Loucy (cell line): ENCODE results near the gene DOC2B.

Source experiments
- H2AFZ ChIP-seq: fragments of 200-600 bp; sonication (generic); 2 replicates; pipeline ENCODE4 v1.6.0; 2016; ENCODE audit warnings: antibody characterized with exemption, mild to moderate bottlenecking, low read length, moderate library complexity
- H3F3A ChIP-seq: fragments of 200-600 bp; 2 replicates; pipeline ENCODE4 v1.6.0; 2016; ENCODE audit warnings: antibody characterized with exemption, low read depth, mild to moderate bottlenecking
- H3K27me3 ChIP-seq: fragments of 200-600 bp; sonication (generic); 2 replicates; pipeline ENCODE4 v1.6.1; 2014; ENCODE audit warnings: low read length, mild to moderate bottlenecking; ENCODE audit not compliant: insufficient read depth, poor library complexity, severe bottlenecking
- H3K36me3 ChIP-seq: fragments of 200-600 bp; sonication (generic); 2 replicates; pipeline ENCODE4 v1.6.1; 2016; ENCODE audit warnings: low read length; ENCODE audit not compliant: insufficient read depth
- H3K4me1 ChIP-seq: fragments of 200-600 bp; sonication (generic); 2 replicates; pipeline ENCODE4 v1.5.1; 2014; ENCODE audit warnings: low read length, mild to moderate bottlenecking; ENCODE audit not compliant: insufficient read depth, poor library complexity, severe bottlenecking
- H3K4me2 ChIP-seq: fragments of 200-600 bp; sonication (generic); 2 replicates; pipeline ENCODE4 v1.6.0; 2014; ENCODE audit warnings: antibody characterized with exemption, low read length, low read depth, mild to moderate bottlenecking; ENCODE audit not compliant: poor library complexity, severe bottlenecking
- H3K4me3 ChIP-seq: fragments of 200-600 bp; sonication (generic); 2 replicates; pipeline ENCODE4 v1.5.1; 2014; ENCODE audit warnings: low read length, mild to moderate bottlenecking, mixed read lengths; ENCODE audit not compliant: poor library complexity, severe bottlenecking
- H3K79me2 ChIP-seq: fragments of 200-600 bp; sonication (generic); 2 replicates; pipeline ENCODE4 v1.6.1; 2014; ENCODE audit warnings: low read length; ENCODE audit not compliant: insufficient read depth
- H3K9ac ChIP-seq: fragments of 200-600 bp; sonication (generic); 2 replicates; pipeline ENCODE4 v1.6.0; 2014; ENCODE audit warnings: mild to moderate bottlenecking, low read depth, low read length, moderate library complexity; ENCODE audit not compliant: poor library complexity, severe bottlenecking
- H3K9me2 ChIP-seq: fragments of 200-600 bp; sonication (generic); replicated peaks from 2 replicates; pipeline ENCODE4 v1.6.1; 2016; ENCODE audit warnings: low read depth, low read length, mixed read lengths
- H3K9me3 ChIP-seq: fragments of 200-600 bp; sonication (generic); 2 replicates; pipeline ENCODE4 v1.6.1; 2014; ENCODE audit warnings: mild to moderate bottlenecking, antibody characterized with exemption, low read length, low read depth; ENCODE audit not compliant: insufficient read depth
- H4K20me1 ChIP-seq: fragments of 200-600 bp; sonication (generic); 2 replicates; pipeline ENCODE4 v1.6.0; 2014; ENCODE audit warnings: antibody characterized with exemption, low read length, mild to moderate bottlenecking; ENCODE audit not compliant: insufficient read depth, poor library complexity, severe bottlenecking
- EZH2phosphoT487 ChIP-seq: fragments of 200-600 bp; IDR thresholded peaks from 2 replicates; pipeline ENCODE4 v1.6.1; 2018; ENCODE audit warnings: antibody characterized with exemption, mild to moderate bottlenecking, moderate library complexity, borderline replicate concordance
- TF ChIP-seq, protein P1 (sequence below): fragments of 200-600 bp; sonication (generic); conservative IDR thresholded peaks from 2 replicates; pipeline ENCODE4 v1.5.1; 2014; ENCODE audit warnings: mild to moderate bottlenecking, antibody characterized with exemption, low read length

DOC2B gene

DNA sequence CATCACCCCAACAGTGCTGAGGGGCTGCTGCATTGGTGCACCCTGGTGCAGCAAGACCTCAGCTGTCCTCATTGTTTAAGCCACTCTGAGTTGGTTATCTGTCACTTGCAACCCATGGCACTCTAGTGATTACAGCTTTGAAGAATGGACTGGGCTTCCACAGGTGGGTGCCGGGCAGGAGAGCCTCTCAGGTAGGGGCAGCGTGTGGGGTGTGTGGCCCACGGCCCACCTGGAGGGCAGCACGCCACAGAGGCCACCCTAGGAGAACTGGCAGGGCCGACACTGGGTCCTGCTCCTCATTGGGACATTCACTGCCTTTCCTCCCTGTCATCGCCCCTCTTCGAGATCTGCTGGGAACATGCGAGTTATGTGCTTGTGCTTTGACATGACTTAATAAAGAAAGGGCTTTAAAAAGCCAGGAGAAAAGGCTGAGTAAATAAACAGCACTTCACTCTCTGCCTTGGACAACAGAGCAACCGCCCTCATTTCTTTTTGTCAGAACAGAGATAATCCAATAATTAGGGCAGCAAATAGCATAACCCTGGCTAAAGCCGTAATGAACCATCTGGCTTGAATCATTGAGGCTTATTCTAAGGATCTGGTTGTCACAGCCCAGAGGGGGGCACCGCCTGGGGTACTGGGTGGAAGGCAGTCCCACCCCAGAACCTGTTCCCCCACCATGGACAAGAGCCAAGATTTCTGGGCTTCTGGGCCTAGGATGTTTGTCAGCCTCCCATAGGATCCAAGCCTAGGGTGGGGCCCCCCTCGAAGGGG lies 3.0 kb downstream of the DOC2B start:
- no peaks in the 10 kb centered on the region for H3K79me2 ChIP-seq
- no peak overlapping the region for H2AFZ ChIP-seq
- H3K4me2 ChIP-seq: no peak overlapping the region
- no peak overlapping the region for H3K4me3 ChIP-seq
- TF ChIP-seq, protein P1, sequence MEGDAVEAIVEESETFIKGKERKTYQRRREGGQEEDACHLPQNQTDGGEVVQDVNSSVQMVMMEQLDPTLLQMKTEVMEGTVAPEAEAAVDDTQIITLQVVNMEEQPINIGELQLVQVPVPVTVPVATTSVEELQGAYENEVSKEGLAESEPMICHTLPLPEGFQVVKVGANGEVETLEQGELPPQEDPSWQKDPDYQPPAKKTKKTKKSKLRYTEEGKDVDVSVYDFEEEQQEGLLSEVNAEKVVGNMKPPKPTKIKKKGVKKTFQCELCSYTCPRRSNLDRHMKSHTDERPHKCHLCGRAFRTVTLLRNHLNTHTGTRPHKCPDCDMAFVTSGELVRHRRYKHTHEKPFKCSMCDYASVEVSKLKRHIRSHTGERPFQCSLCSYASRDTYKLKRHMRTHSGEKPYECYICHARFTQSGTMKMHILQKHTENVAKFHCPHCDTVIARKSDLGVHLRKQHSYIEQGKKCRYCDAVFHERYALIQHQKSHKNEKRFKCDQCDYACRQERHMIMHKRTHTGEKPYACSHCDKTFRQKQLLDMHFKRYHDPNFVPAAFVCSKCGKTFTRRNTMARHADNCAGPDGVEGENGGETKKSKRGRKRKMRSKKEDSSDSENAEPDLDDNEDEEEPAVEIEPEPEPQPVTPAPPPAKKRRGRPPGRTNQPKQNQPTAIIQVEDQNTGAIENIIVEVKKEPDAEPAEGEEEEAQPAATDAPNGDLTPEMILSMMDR: no peak
- TF ChIP-seq EZH2phosphoT487: no peak
- H3K27me3 ChIP-seq: no peaks in the 10 kb centered on the region
- peaks cover 3% of the 10 kb centered on the region; the same call in 1 of the 2 replicates for H3K9me3 ChIP-seq
- H3K36me3 ChIP-seq: no peaks in the 10 kb centered on the region
- H3K9me2 ChIP-seq: no peaks in the 10 kb centered on the region
- H3K9ac ChIP-seq: no peak overlapping the region
- H4K20me1 ChIP-seq: no peaks in the 10 kb centered on the region
- no peaks in the 10 kb centered on the region for H3F3A ChIP-seq
- no peaks in the 10 kb centered on the region for H3K4me1 ChIP-seq

GRCh38 chr17:177762-178161 lies 3.7 kb downstream of the DOC2B start:
- H3K4me2 ChIP-seq: no peak overlapping the region
- no peak overlapping the region for H3K4me3 ChIP-seq
- H2AFZ ChIP-seq: no peak overlapping the region
- no peaks in the 10 kb centered on the region for H3K79me2 ChIP-seq
- H3K27me3 ChIP-seq: no peaks in the 10 kb centered on the region
- H3K9ac ChIP-seq: no peak overlapping the region
- H3K9me2 ChIP-seq: no peaks in the 10 kb centered on the region
- no peaks in the 10 kb centered on the region for H4K20me1 ChIP-seq
- TF ChIP-seq, protein P1: no peak
- no peak for TF ChIP-seq EZH2phosphoT487
- no peaks in the 10 kb centered on the region for H3K4me1 ChIP-seq
- H3K9me3 ChIP-seq: no peaks in the 10 kb centered on the region
- no peaks in the 10 kb centered on the region for H3K36me3 ChIP-seq
- H3F3A ChIP-seq: no peaks in the 10 kb centered on the region

GRCh38 chr17:177155-177554 lies 4.3 kb downstream of the DOC2B start:
- Histone ChIP-seq H3K79me2 (no peaks in the 10 kb centered on the region), H3K9me3 (no peaks in the 10 kb centered on the region), H3K36me3 (no peaks in the 10 kb centered on the region), H4K20me1 (no peaks in the 10 kb centered on the region), H3K9me2 (no peaks in the 10 kb centered on the region), H3K27me3 (no peaks in the 10 kb centered on the region), H2AFZ (no peak overlapping the region), H3K4me3 (no peak overlapping the region), H3K9ac (no peak overlapping the region), H3K4me1 (no peaks in the 10 kb centered on the region), H3K4me2 (no peak overlapping the region), H3F3A (no peaks in the 10 kb centered on the region)
- no peak for TF ChIP-seq EZH2phosphoT487
- TF ChIP-seq, protein P1: no peak
